Measurements from ENCODE around the gene ACOX3.

Gene ACOX3

GRCh38 chr4:8365951-8366350 lies 74.6 kb downstream of the ACOX3 start:
- DNase-seq (ENCODE audit: insufficient read length, low spot score) = no peak
- no peak for FAIRE-seq
- TF ChIP-seq POU2F2 (IDR thresholded peaks at IDR 0.05; ENCODE audit: low read depth, low read length) (no peak), SPI1 (IDR thresholded peaks at IDR 0.05; ENCODE audit: low read depth, low read length) (no peak), TAF1 (IDR thresholded peaks at IDR 0.05; ENCODE audit: low read depth, low read length) (no peak), POLR2AphosphoS5 (IDR thresholded peaks at IDR 0.05; ENCODE audit: low read depth, low read length) (no peak), POLR2A (IDR thresholded peaks at IDR 0.05; ENCODE audit: low read depth, low read length) (no peak), PAX5 (IDR thresholded peaks at IDR 0.05; ENCODE audit: insufficient read depth, low read length, severe bottlenecking) (no peak)

- no peak for TF ChIP-seq PAX5 (IDR thresholded peaks at IDR 0.05; ENCODE audit: insufficient read depth, low read length, severe bottlenecking)
- no peak for TF ChIP-seq POU2F2 (IDR thresholded peaks at IDR 0.05; ENCODE audit: low read depth, low read length)
- no peak for TF ChIP-seq TAF1 (IDR thresholded peaks at IDR 0.05; ENCODE audit: low read depth, low read length)
- no peak for TF ChIP-seq POLR2A (IDR thresholded peaks at IDR 0.05; ENCODE audit: low read depth, low read length)
- TF ChIP-seq SPI1 (IDR thresholded peaks at IDR 0.05; ENCODE audit: low read depth, low read length) = no peak
- TF ChIP-seq POLR2AphosphoS5 (IDR thresholded peaks at IDR 0.05; ENCODE audit: low read depth, low read length) = no peak
- FAIRE-seq (no peak), DNase-seq (ENCODE audit: insufficient read length, low spot score) (no peak)
Observed at GRCh38 chr4:8365353-8365752, 75.2 kb downstream of the ACOX3 start.

- DNase-seq (ENCODE audit: insufficient read length, low spot score) (no peak), FAIRE-seq (no peak)
- TF ChIP-seq POU2F2 (IDR thresholded peaks at IDR 0.05; ENCODE audit: low read depth, low read length) = no peak
- TF ChIP-seq POLR2A (IDR thresholded peaks at IDR 0.05; ENCODE audit: low read depth, low read length) = no peak
- no peak for TF ChIP-seq TAF1 (IDR thresholded peaks at IDR 0.05; ENCODE audit: low read depth, low read length)
- no peak for TF ChIP-seq SPI1 (IDR thresholded peaks at IDR 0.05; ENCODE audit: low read depth, low read length)
- no peak for TF ChIP-seq PAX5 (IDR thresholded peaks at IDR 0.05; ENCODE audit: insufficient read depth, low read length, severe bottlenecking)
- no peak for TF ChIP-seq POLR2AphosphoS5 (IDR thresholded peaks at IDR 0.05; ENCODE audit: low read depth, low read length)
Observed at GRCh38 chr4:8364848-8365350, 75.6 kb downstream of the ACOX3 start.

GRCh38 chr4:8364141-8364540 lies 76.4 kb downstream of the ACOX3 start:
- no peak for TF ChIP-seq POU2F2 (IDR thresholded peaks at IDR 0.05; ENCODE audit: low read depth, low read length)
- no peak for TF ChIP-seq TAF1 (IDR thresholded peaks at IDR 0.05; ENCODE audit: low read depth, low read length)
- TF ChIP-seq PAX5 (IDR thresholded peaks at IDR 0.05; ENCODE audit: insufficient read depth, low read length, severe bottlenecking) = no peak
- no peak for TF ChIP-seq POLR2AphosphoS5 (IDR thresholded peaks at IDR 0.05; ENCODE audit: low read depth, low read length)
- TF ChIP-seq SPI1 (IDR thresholded peaks at IDR 0.05; ENCODE audit: low read depth, low read length) = no peak
- TF ChIP-seq POLR2A (IDR thresholded peaks at IDR 0.05; ENCODE audit: low read depth, low read length) = no peak
- FAIRE-seq = no peak
- DNase-seq (ENCODE audit: insufficient read length, low spot score) = no peak

GRCh38 chr4:8362483-8362882 lies 78.0 kb downstream of the ACOX3 start:
- no peak for FAIRE-seq
- TF ChIP-seq POLR2AphosphoS5 (IDR thresholded peaks at IDR 0.05; ENCODE audit: low read depth, low read length) (no peak), POLR2A (IDR thresholded peaks at IDR 0.05; ENCODE audit: low read depth, low read length) (no peak), PAX5 (IDR thresholded peaks at IDR 0.05; ENCODE audit: insufficient read depth, low read length, severe bottlenecking) (no peak), POU2F2 (IDR thresholded peaks at IDR 0.05; ENCODE audit: low read depth, low read length) (no peak), TAF1 (IDR thresholded peaks at IDR 0.05; ENCODE audit: low read depth, low read length) (no peak), SPI1 (IDR thresholded peaks at IDR 0.05; ENCODE audit: low read depth, low read length) (no peak)
- no peak for DNase-seq (ENCODE audit: insufficient read length, low spot score)

GRCh38 chr4:8359193-8359592 lies 81.3 kb downstream of the ACOX3 start:
- TF ChIP-seq POLR2AphosphoS5 (IDR thresholded peaks at IDR 0.05; ENCODE audit: low read depth, low read length) (no peak), TAF1 (IDR thresholded peaks at IDR 0.05; ENCODE audit: low read depth, low read length) (no peak), SPI1 (IDR thresholded peaks at IDR 0.05; ENCODE audit: low read depth, low read length) (no peak), POLR2A (IDR thresholded peaks at IDR 0.05; ENCODE audit: low read depth, low read length) (no peak), PAX5 (IDR thresholded peaks at IDR 0.05; ENCODE audit: insufficient read depth, low read length, severe bottlenecking) (no peak), POU2F2 (IDR thresholded peaks at IDR 0.05; ENCODE audit: low read depth, low read length) (no peak)
- FAIRE-seq = no peak
- no peak for DNase-seq (ENCODE audit: insufficient read length, low spot score)

- DNase-seq (ENCODE audit: insufficient read length, low spot score) (no peak), FAIRE-seq (no peak)
- TF ChIP-seq TAF1 (IDR thresholded peaks at IDR 0.05; ENCODE audit: low read depth, low read length) = no peak
- no peak for TF ChIP-seq PAX5 (IDR thresholded peaks at IDR 0.05; ENCODE audit: insufficient read depth, low read length, severe bottlenecking)
- no peak for TF ChIP-seq POLR2A (IDR thresholded peaks at IDR 0.05; ENCODE audit: low read depth, low read length)
- TF ChIP-seq SPI1 (IDR thresholded peaks at IDR 0.05; ENCODE audit: low read depth, low read length) = no peak
Observed at GRCh38 chr4:8356856-8357255, 83.7 kb downstream of the ACOX3 start.

- FAIRE-seq (no peak), DNase-seq (ENCODE audit: insufficient read length, low spot score) (no peak)
- no peak for TF ChIP-seq POLR2AphosphoS5 (IDR thresholded peaks at IDR 0.05; ENCODE audit: low read depth, low read length)
- no peak for TF ChIP-seq SPI1 (IDR thresholded peaks at IDR 0.05; ENCODE audit: low read depth, low read length)
- TF ChIP-seq TAF1 (IDR thresholded peaks at IDR 0.05; ENCODE audit: low read depth, low read length) = no peak
- TF ChIP-seq POLR2A (IDR thresholded peaks at IDR 0.05; ENCODE audit: low read depth, low read length) = no peak
- TF ChIP-seq POU2F2 (IDR thresholded peaks at IDR 0.05; ENCODE audit: low read depth, low read length) = no peak
- no peak for TF ChIP-seq PAX5 (IDR thresholded peaks at IDR 0.05; ENCODE audit: insufficient read depth, low read length, severe bottlenecking)
Observed at GRCh38 chr4:8355864-8356565, 84.5 kb downstream of the ACOX3 start.

GRCh38 chr4:8355306-8355705 lies 85.2 kb downstream of the ACOX3 start:
- DNase-seq (ENCODE audit: insufficient read length, low spot score) (no peak), FAIRE-seq (no peak)
- TF ChIP-seq POLR2AphosphoS5 (IDR thresholded peaks at IDR 0.05; ENCODE audit: low read depth, low read length) (no peak), SPI1 (IDR thresholded peaks at IDR 0.05; ENCODE audit: low read depth, low read length) (no peak), POLR2A (IDR thresholded peaks at IDR 0.05; ENCODE audit: low read depth, low read length) (no peak), POU2F2 (IDR thresholded peaks at IDR 0.05; ENCODE audit: low read depth, low read length) (no peak), TAF1 (IDR thresholded peaks at IDR 0.05; ENCODE audit: low read depth, low read length) (no peak), PAX5 (IDR thresholded peaks at IDR 0.05; ENCODE audit: insufficient read depth, low read length, severe bottlenecking) (no peak)

All from GM12891 (cell line).